Transverse colon (tissue), 4 donors: ENCODE results near the gene TBC1D16. TPM values are rescaled to one million over a fixed set of nuclear protein-coding genes. Genes with fewer than 3 reads are reported as not detected.

Experiments used
- DNase-seq: peaks from one replicate; pipeline ENCODE4 v3.0.0-alpha.2; 2019
- H3K27ac ChIP-seq, 4 donors: fragments of 200-600 bp; sonication (generic); 2 replicates each; pipeline ENCODE4 v1.5.1; 2016 to 2018; ENCODE audit warnings: inconsistent platforms in 4 of 4
- H3K27me3 ChIP-seq: fragments of 200-600 bp; sonication (generic); 2 replicates; pipeline ENCODE4 v1.5.1; 2017; ENCODE audit warnings: inconsistent platforms
- H3K36me3 ChIP-seq, 4 donors: fragments of 200-600 bp; sonication (generic); 2 replicates each; pipeline ENCODE4 v1.5.1; 2017 to 2019; ENCODE audit warnings: inconsistent platforms in 4 of 4
- H3K4me1 ChIP-seq, 4 donors: fragments of 200-600 bp; sonication (generic); 2 replicates each; pipeline ENCODE4 v1.5.1; 2017 to 2020; ENCODE audit warnings: inconsistent platforms in 4 of 4
- H3K4me3 ChIP-seq, 4 donors: fragments of 200-600 bp; sonication (generic); 1 replicate in 1 of 4; 2 replicates in 3 of 4; pipeline versions ENCODE4 v1.5.1 to v1.6.1; 2017 to 2019; ENCODE audit warnings: inconsistent platforms in 4 of 4
- H3K9me3 ChIP-seq, 2 donors: fragments of 200-600 bp; sonication (generic); 2 replicates each; pipeline ENCODE4 v1.5.1; 2017 to 2019; ENCODE audit warnings: inconsistent platforms in 2 of 2
- EP300 ChIP-seq: sonication (generic); formaldehyde crosslinking; IDR thresholded peaks from one replicate; pipeline ENCODE4 v1.6.1; 2017; ENCODE audit warnings: antibody characterized with exemption, low read depth
- POLR2A ChIP-seq: fragments of 450-650 bp; IDR thresholded peaks from one replicate; pipeline ENCODE4 v1.6.1; 2016; ENCODE audit warnings: antibody characterized with exemption, mild to moderate bottlenecking, moderate library complexity
- POLR2AphosphoS5 ChIP-seq, 3 donors: sonication (generic); formaldehyde crosslinking; IDR thresholded peaks; one replicate each; pipeline ENCODE4 v1.6.1; 2016; ENCODE audit warnings: antibody characterized with exemption in 3 of 3
- WGBS, 2 donors: methylation state at CpG; one replicate each; pipeline ENCODE4 v1.1.5; 2018; ENCODE audit warnings: low coverage in 1 of 2; 5-methylcytosine and 5-hydroxymethylcytosine counted together
- in situ Hi-C, 4 donors: fragments of 200-750 bp; cut with MboI; loops; one replicate each; pipeline versions ENCODE4 v1.15.0 to v1.15.1; 2017; ENCODE audit warnings: low sequenced_read_pairs in 3 of 4, low pct_ligation_motif_present in 1 of 4, low pct_unique_long_range_greater_than_20kb in 1 of 4
- intact Hi-C: fragments of 100-400 bp; cut with DNase I; formaldehyde crosslinking; loops from one replicate; pipeline ENCODE4 v1.15.1; 2023; ENCODE audit warnings: low total_unique reads
- total RNA-seq, 4 donors: library from RNA; depleted of rRNA; stranded (reverse); fragments of >200 nt; gene quantifications; one replicate each; pipeline ENCODE4 v1.1.0, GENCODE V29; 2016
- TF ChIP-seq, protein P1 (sequence below), 5 experiments: fragments of 200-600 bp in 3 of 5; fragments of 450-650 bp in 2 of 5; sonication (generic) in 3 of 5; IDR thresholded peaks; 1 replicate in 2 of 5; 2 replicates in 3 of 5; pipeline ENCODE4 v1.5.1; 2016 to 2017; ENCODE audit warnings: antibody characterized with exemption in 5 of 5, inconsistent platforms in 3 of 5, mild to moderate bottlenecking in 2 of 5, moderate library complexity in 1 of 5

TBC1D16 gene
- total RNA-seq, 4 donors from 2014 or later: 12.3 to 22.4 (median 18.1) TPM

DNA sequence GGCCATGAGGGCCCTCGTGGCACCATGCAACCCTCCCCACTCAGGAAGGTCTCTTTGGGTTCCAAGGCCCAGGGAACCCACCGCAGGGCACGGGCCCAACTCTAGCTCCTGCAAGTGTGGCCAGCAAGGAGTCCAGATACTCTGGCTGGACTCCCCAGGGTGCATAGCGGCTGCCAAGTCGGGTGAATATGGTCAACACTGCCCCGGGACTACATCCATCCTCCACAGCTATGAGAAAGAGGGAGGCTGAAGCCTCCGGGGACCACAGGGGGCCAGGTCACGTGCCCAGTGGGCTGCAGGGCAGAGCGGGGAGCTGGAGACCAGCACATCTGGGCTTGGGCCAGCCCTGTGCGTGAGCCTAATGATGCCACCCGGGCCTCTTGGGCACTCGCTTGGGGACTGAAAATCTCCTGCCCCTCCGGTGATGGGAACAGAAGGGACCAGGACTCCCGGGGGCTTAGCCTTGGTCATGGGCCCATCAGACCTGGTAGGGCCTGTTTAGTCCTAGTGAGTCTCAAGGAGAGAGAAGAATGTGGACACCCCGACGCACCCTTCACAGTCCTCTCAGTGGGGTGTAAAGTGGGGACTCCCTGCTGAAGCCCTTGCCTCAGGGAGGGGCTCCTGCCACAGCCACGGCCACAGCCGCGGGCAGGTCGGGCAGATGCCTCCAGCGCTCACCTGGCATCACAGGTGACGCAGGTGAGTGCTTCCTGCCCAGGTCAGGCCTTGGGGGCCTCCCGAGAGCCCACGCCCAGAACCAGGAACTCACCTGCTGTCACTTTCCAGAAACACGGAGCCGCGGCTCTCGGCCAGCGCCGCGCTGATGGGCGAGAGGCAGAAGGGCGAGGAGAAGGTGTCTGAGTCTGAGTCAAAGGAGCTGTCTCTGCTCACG lies 26.0 kb downstream of the TBC1D16 start:
- intact Hi-C loops: loop anchor here (10.0 kb wide), 1 partner anchor 75 kb away; no protein-coding TSS in a partner anchor
- no peak for TF ChIP-seq POLR2AphosphoS5 (IDR thresholded peaks at IDR 0.05)
- TF ChIP-seq, protein P1, sequence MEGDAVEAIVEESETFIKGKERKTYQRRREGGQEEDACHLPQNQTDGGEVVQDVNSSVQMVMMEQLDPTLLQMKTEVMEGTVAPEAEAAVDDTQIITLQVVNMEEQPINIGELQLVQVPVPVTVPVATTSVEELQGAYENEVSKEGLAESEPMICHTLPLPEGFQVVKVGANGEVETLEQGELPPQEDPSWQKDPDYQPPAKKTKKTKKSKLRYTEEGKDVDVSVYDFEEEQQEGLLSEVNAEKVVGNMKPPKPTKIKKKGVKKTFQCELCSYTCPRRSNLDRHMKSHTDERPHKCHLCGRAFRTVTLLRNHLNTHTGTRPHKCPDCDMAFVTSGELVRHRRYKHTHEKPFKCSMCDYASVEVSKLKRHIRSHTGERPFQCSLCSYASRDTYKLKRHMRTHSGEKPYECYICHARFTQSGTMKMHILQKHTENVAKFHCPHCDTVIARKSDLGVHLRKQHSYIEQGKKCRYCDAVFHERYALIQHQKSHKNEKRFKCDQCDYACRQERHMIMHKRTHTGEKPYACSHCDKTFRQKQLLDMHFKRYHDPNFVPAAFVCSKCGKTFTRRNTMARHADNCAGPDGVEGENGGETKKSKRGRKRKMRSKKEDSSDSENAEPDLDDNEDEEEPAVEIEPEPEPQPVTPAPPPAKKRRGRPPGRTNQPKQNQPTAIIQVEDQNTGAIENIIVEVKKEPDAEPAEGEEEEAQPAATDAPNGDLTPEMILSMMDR (IDR thresholded peaks at IDR 0.05): no peak
- TF ChIP-seq EP300: no peak
- no peak for TF ChIP-seq POLR2A

DNA sequence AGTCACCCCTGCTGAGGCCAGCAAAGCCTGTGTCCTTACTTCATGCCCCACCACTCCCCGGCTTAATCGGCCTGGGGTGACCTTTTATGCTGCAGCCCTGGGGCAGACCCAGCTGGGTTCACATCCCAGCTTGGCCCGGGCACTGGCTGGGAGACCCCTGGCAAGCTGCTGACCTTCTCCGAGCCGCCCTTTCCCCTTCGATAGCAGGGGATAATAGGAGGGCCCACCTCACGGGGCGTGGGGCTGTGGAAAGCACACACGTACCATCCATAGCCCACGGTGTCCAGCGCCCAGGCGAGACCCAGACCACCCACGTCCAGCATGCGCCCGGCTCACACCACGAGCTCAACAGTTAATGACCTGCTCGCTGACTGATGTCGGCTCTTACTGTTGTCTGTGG lies 26.8 kb downstream of the TBC1D16 start:
- in situ Hi-C loops (no loop called here), intact Hi-C loops (loop anchor here (10.0 kb wide), 1 partner anchor 76 kb away; no protein-coding TSS in a partner anchor)
- no peaks in the 10 kb centered on the region for H3K9me3 ChIP-seq
- H3K27me3 ChIP-seq: no peaks in the 10 kb centered on the region
- H3K4me3 ChIP-seq: no peak overlapping the region
- no peak overlapping the region for H3K27ac ChIP-seq
- no peak for DNase-seq
- no peak for TF ChIP-seq POLR2AphosphoS5 (IDR thresholded peaks at IDR 0.05)
- TF ChIP-seq EP300: no peak
- no peak for TF ChIP-seq POLR2A
- TF ChIP-seq, protein P1 (IDR thresholded peaks at IDR 0.05): no peak
- H3K4me1 ChIP-seq: peaks cover 4 to 13% (median 8%) of the 10 kb centered on the region in 4 donors
- 82% methylated on average over 18 of the region's 18 CpGs; no CpG with 5 or more reads in 1 of the 2 donors for WGBS, 2 donors
- no peaks in the 10 kb centered on the region for H3K36me3 ChIP-seq

More for the DNA sequence above, 26.0 kb downstream of the TBC1D16 start:
- 93% methylated on average over 30 of the region's 34 CpGs; no CpG with 5 or more reads in 1 of the 2 donors for WGBS, 2 donors
- Histone ChIP-seq H3K36me3 (no peaks in the 10 kb centered on the region), H3K27me3 (no peaks in the 10 kb centered on the region), H3K4me1 (peaks cover 4 to 13% (median 8%) of the 10 kb centered on the region in 4 donors), H3K9me3 (no peaks in the 10 kb centered on the region), H3K27ac (no peak overlapping the region), H3K4me3 (no peak overlapping the region)
- DNase-seq: no peak
- in situ Hi-C loops: no loop called here

DNA sequence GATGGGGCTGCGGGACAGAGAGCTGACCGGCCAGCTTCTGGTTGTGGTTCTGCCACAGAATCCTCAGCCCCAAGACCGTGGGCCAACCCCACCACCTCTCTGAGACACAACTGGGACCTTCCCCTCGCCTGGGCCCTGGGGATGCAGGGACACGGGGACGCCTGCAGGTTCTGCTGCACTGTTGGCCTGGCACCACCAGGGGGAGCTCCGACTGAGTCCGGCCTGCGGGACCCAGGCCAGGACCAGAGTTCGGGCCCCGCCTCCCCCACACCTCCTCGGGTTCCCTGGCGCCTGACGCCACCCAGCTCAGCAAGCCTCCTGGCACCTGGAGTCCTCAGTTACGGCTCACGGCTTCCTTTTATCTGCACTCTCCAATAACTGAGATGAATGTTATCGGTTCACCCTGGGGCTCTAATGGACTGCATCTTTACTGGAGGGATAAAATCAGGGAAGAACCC lies 27.3 kb downstream of the TBC1D16 start:
- no peaks in the 10 kb centered on the region for H3K27me3 ChIP-seq
- TF ChIP-seq POLR2AphosphoS5 (IDR thresholded peaks at IDR 0.05): peak in 1 of 3 donors; percentile 28
- TF ChIP-seq EP300: no peak
- TF ChIP-seq, protein P1 (IDR thresholded peaks at IDR 0.05): peak; percentile 93 to 97 (median 95)
- peaks cover 4 to 13% (median 8%) of the 10 kb centered on the region in 4 donors for H3K4me1 ChIP-seq
- in situ Hi-C loops: no loop called here
- H3K27ac ChIP-seq: no peak overlapping the region
- H3K4me3 ChIP-seq: no peak overlapping the region
- no peaks in the 10 kb centered on the region for H3K9me3 ChIP-seq
- DNase-seq: peak; percentile 86
- H3K36me3 ChIP-seq: no peaks in the 10 kb centered on the region
- WGBS, 2 donors: 11% methylated on average over 17 of the region's 17 CpGs; no CpG with 5 or more reads in 1 of the 2 donors
- intact Hi-C loops: loop anchor here (10.0 kb wide), 1 partner anchor 76 kb away; no protein-coding TSS in a partner anchor

DNA sequence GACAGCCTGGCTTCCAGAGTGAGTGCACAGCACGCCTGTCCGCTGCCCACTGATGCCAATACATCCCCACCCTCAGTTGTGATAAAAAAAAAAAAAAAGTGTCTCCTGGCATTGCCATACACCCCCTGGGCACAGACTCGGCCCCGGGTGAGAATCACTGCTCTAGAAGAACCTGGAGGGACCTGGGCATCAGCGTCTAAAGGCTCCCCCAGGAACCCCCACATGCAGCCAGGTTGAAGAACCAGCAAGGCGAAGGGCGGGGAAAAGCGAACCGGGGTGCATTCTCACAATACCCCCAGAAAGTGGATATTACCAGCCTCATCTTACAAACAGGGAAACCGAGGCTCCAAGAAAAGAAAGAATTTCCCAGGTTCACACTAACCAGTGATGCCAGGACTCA lies 27.7 kb downstream of the TBC1D16 start:
- TF ChIP-seq POLR2A (no peak), POLR2AphosphoS5 (IDR thresholded peaks at IDR 0.05) (no peak), EP300 (no peak)
- TF ChIP-seq, protein P1 (IDR thresholded peaks at IDR 0.05): no peak
- no peak for DNase-seq
- Histone ChIP-seq H3K9me3 (no peaks in the 10 kb centered on the region), H3K27ac (no peak overlapping the region), H3K4me3 (no peak overlapping the region), H3K4me1 (peaks cover 4 to 13% (median 9%) of the 10 kb centered on the region in 4 donors), H3K36me3 (no peaks in the 10 kb centered on the region), H3K27me3 (no peaks in the 10 kb centered on the region)
- in situ Hi-C loops: no loop called here
- 77 to 80% methylated on average over 2 to 10 of the region's 10 CpGs for WGBS, 2 donors
- intact Hi-C loops: loop anchor here (10.0 kb wide), 1 partner anchor 77 kb away; no protein-coding TSS in a partner anchor
